HG02840 (cell line): ENCODE measurements around the gene ZMAT3.
A peak's percentile ranks its signal among the peaks of the same experiment; 100 is the strongest.
"Not testable (repeated sequence)": the region's sequence is repeated elsewhere in the genome, so short reads cannot be mapped to it uniquely, and the experiment has no call there.

ENCODE experiments used
- ATAC-seq: cut with Tn5 transposase; IDR thresholded peaks from one replicate; pipeline ENCODE4 v1.9.1; 2021; ENCODE audit warnings: mild to moderate bottlenecking, moderate library complexity, moderate number of reproducible peaks; ENCODE audit not compliant: unreplicated experiment, low FRiP score

ZMAT3 gene

GRCh38 chr3:179069762-179070390 is 1.7 kb downstream of the ZMAT3 start:
- no peak for ATAC-seq

GRCh38 chr3:179068779-179069530 is 2.7 kb downstream of the ZMAT3 start:
- no peak for ATAC-seq

GRCh38 chr3:179067839-179068238 is 3.8 kb downstream of the ZMAT3 start:
- no peak for ATAC-seq

GRCh38 chr3:179067291-179067690 is 4.3 kb downstream of the ZMAT3 start:
- ATAC-seq, result no peak

GRCh38 chr3:179063945-179064560 is 7.6 kb downstream of the ZMAT3 start:
- no peak for ATAC-seq

- ATAC-seq, result no peak
Observed at GRCh38 chr3:179056326-179056725, 15.3 kb downstream of the ZMAT3 start.

- ATAC-seq, result not testable (repeated sequence)
Observed at GRCh38 chr3:179054565-179054964, 17.0 kb downstream of the ZMAT3 start.

- peak; percentile 70 for ATAC-seq
Observed at GRCh38 chr3:179046497-179047353, 24.9 kb downstream of the ZMAT3 start.

- ATAC-seq, result peak; percentile 58
Observed at GRCh38 chr3:179045719-179046402, 25.7 kb downstream of the ZMAT3 start.

- not testable (repeated sequence) for ATAC-seq
Observed at GRCh38 chr3:179038899-179039251, 32.7 kb downstream of the ZMAT3 start.

GRCh38 chr3:179038216-179038898 is 33.3 kb downstream of the ZMAT3 start:
- ATAC-seq, result no peak

- ATAC-seq, result no peak
Observed at GRCh38 chr3:179037351-179037750, 34.3 kb downstream of the ZMAT3 start.

GRCh38 chr3:179036626-179037300 is 34.8 kb downstream of the ZMAT3 start:
- ATAC-seq, result no peak

GRCh38 chr3:179036226-179036625 is 35.4 kb downstream of the ZMAT3 start:
- ATAC-seq, result no peak

- ATAC-seq, result no peak
Observed at GRCh38 chr3:179035232-179035631, 36.4 kb downstream of the ZMAT3 start.

GRCh38 chr3:179033304-179033657 is 38.3 kb downstream of the ZMAT3 start:
- ATAC-seq, result not testable (repeated sequence)

- ATAC-seq, result not testable (repeated sequence)
Observed at GRCh38 chr3:179032454-179033303, 38.9 kb downstream of the ZMAT3 start.

- no peak for ATAC-seq
Observed at GRCh38 chr3:179029096-179029495, 42.5 kb downstream of the ZMAT3 start.
